GM18870 (cell line): Measurements from ENCODE around the gene CD93.

Experiments
- ATAC-seq: cut with Tn5 transposase; IDR thresholded peaks from one replicate; pipeline ENCODE4 v1.9.1; 2021; ENCODE audit warnings: moderate library complexity; ENCODE audit not compliant: unreplicated experiment

The CD93 gene

GRCh38 chr20:23061734-23062561 lies 24.2 kb downstream of the CD93 start:
- ATAC-seq: no peak

- no peak for ATAC-seq
Measured at GRCh38 chr20:23061262-23061661, 24.9 kb downstream of the CD93 start.

GRCh38 chr20:23060629-23061028 lies 25.5 kb downstream of the CD93 start:
- no peak for ATAC-seq

- no peak for ATAC-seq
Measured at GRCh38 chr20:23059846-23060245, 26.3 kb downstream of the CD93 start.

- no peak for ATAC-seq
Measured at GRCh38 chr20:23059001-23059400, 27.1 kb downstream of the CD93 start.

- ATAC-seq: no peak
Measured at GRCh38 chr20:23058240-23058639, 27.9 kb downstream of the CD93 start.

- ATAC-seq: no peak
Measured at GRCh38 chr20:23052904-23053303, 33.2 kb downstream of the CD93 start.

- no peak for ATAC-seq
Measured at GRCh38 chr20:23050847-23051627, 35.1 kb downstream of the CD93 start.

GRCh38 chr20:23050076-23050838 lies 35.9 kb downstream of the CD93 start:
- ATAC-seq: no peak

- ATAC-seq: no peak
Measured at GRCh38 chr20:23049201-23050075, 36.7 kb downstream of the CD93 start, which contains the start of gene THBD. Gene THBD (minus strand): TSS chr20:23049672. CDS start chr20:23049504, 168 bp downstream.

- ATAC-seq: no peak
Measured at GRCh38 chr20:23048283-23049200, 37.6 kb downstream of the CD93 start.

- ATAC-seq: no peak
Measured at GRCh38 chr20:23047738-23048214, 38.3 kb downstream of the CD93 start.

GRCh38 chr20:23047001-23047737 lies 39.0 kb downstream of the CD93 start:
- no peak for ATAC-seq

GRCh38 chr20:23046431-23046830 lies 39.7 kb downstream of the CD93 start:
- no peak for ATAC-seq

GRCh38 chr20:23043376-23043775 lies 42.7 kb downstream of the CD93 start:
- no peak for ATAC-seq

GRCh38 chr20:23042270-23042669 lies 43.9 kb downstream of the CD93 start:
- no peak for ATAC-seq

- ATAC-seq: no peak
Measured at GRCh38 chr20:23039885-23040508, 46.1 kb downstream of the CD93 start.
